ENCODE results near the gene JADE2.

DNA sequence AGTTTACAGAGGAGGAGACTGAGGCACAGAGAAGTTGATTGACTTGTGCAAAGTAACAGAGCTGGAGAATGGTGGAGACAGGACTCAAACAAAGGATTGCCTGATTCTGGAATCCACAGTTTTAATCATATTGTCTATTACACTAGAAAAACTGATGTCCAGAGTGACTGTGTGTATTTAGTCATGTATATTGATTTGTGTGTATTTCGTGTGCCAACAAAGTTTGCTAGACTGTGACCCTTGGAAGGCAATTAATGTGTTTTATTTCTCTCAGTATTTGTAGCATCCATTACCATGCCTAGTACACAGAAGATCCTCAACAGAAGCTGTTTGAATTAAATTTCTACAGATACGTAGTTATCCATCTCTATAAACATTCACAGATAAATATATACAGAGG lies 5.5 kb upstream of the JADE2 start:
- no peak for TF ChIP-seq CTCF (IDR thresholded peaks at IDR 0.05)
- TF ChIP-seq POLR2AphosphoS5 (IDR thresholded peaks at IDR 0.05): no peak
- TF ChIP-seq POLR2A (IDR thresholded peaks at IDR 0.05): no peak
- TF ChIP-seq EP300 (IDR thresholded peaks at IDR 0.05): no peak

Data from upper lobe of left lung (tissue), 4 donors.